GM18505 (cell line): ENCODE measurements around the gene AARS2.
A peak's percentile ranks its signal among the peaks of the same experiment; 100 is the strongest.

Experiments used
- ATAC-seq: cut with Tn5 transposase; IDR thresholded peaks from one replicate; pipeline ENCODE4 v1.9.1; 2021; ENCODE audit not compliant: unreplicated experiment
- POLR2A ChIP-seq: IDR thresholded peaks from 4 replicates; pipeline ENCODE4 v1.6.1; 2011; ENCODE audit warnings: borderline replicate concordance; ENCODE audit not compliant: insufficient read depth, insufficient read length; ENCODE audit errors: extremely low read depth

The AARS2 gene

DNA sequence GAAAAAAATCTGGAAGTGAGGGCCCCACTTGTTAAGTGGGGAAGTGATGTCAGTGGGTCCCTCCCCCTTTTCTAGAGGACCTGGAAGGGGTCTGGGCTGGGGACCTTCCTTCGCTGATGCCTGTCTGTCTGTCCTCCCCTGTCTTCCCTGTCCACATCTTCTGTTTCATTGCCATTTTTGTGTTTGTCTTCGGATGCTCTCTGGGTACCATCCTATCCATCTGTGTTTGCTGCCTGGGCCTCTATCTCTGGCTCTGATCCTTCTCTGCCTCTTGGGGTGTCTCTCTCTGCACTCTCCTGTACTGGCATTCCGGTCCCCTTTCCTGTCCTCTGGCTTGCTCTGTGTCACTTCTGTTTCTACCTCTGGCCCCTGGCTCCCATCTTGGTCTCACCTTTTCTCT is 40.6 kb downstream of the AARS2 start:
- TF ChIP-seq POLR2A: no peak
- no peak for ATAC-seq

DNA sequence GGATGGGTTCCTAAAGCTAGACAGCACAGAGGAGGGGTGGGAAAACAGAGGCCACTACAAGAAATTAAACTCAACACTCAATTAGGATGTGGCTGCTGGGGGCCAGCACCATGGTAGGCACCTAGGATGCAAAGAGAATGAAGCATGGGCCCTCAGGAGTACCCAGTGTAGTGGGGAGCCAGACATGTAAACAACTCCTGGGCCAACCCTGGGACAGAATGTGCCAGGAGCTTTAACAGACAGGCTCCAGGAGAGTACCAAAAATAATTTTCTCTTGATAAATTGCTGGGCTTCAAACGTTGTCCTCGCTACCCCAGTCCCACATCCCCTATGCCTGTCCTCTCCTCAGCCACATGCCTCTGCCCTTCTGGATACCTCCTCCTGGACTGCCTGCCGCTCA is 41.2 kb downstream of the AARS2 start:
- ATAC-seq: no peak
- no peak for TF ChIP-seq POLR2A

DNA sequence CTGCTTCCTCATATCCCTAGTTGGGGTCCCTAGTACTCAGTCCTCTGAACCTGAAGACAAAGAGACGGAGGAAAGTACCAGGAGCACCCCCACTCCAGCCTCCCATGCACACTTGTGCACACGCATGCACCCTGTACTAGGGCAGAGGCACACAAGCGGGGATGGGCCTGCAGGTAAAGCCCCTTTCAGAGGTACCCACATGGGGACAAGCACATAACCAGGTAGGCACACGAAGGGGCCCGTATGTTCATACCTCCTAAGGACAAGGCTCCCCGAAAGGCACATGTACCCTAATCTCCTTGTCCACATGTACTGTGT is 41.8 kb downstream of the AARS2 start:
- TF ChIP-seq POLR2A: no peak
- no peak for ATAC-seq

DNA sequence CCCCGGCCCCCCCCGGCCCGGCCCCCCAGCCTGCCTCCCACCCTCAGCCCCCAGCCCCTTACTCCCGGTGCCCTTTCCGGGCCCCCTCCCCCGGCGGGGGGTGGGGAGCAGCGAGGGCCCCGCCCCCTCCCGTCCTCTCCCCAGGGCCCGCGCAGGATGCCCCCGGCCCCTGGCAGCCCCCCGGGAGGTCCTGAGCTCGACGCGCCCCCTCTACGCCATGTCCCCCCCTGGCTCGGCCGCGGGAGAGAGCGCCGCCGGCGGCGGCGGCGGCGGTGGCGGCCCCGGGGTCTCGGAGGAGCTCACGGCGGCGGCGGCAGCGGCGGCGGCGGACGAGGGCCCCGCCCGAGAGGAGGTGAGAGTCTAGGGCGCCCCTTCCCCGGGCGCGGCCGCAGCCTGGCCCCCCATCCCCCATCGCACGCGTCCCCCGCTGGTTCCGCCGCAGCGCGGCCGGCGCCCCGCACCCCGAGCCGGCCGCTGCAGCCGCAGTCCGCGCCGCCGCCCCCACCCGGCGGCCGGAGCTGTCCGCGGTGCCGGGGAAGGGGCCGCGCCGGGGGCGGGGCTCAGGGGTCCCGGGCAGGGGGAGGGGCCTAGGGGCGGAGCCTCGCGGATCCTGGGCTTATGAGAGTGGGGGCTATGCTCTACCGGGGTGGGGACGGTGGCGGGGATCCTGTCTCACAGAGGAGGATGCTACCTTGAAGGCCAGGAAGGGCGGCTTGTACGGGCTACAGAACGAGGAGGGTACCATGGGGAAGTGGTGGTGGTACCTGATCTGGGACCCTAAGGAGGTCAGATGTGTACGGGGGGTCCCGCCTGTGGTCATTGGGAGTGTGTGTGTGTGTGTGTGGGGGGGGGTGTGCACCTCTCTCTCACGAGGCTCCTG is 42.4 kb downstream of the AARS2 start:
- no peak for TF ChIP-seq POLR2A
- no peak for ATAC-seq

DNA sequence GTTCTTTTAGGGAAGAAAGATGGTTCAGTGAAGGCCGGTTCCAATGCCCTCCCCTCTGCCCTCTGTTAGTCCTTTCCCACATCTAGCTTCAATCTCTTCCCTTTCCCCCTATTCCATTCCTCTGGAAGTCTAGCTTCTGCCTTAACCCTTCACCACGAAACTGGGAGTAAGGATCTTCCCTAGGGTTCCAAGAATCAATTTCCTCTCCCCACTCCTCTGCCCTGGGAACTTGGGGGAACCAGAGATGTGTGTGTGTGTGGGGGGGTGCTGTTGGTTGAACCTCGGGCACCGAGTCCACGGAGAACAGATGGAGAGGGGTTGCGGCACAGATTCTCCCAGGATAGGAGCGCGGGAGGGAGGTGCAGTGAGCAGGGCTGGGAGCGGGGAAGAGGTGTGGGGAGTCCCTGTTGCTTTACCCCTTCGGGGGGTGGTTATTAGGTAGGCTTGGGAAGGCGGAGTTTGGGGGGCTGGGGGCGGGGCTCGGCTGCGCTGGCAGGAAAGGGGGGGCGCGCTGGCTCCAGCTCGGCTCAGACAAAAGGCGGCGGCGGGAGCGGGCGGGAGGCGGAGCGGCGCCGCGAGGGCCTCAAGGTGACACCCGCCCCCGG is 43.1 kb downstream of the AARS2 start, which contains the start of gene TMEM151B:
TMEM151B (plus strand) TSS at position 530 of the 605 bp plus-strand sequence. CDS start 293 bp downstream, outside the sequence.
- no peak for ATAC-seq
- no peak for TF ChIP-seq POLR2A

DNA sequence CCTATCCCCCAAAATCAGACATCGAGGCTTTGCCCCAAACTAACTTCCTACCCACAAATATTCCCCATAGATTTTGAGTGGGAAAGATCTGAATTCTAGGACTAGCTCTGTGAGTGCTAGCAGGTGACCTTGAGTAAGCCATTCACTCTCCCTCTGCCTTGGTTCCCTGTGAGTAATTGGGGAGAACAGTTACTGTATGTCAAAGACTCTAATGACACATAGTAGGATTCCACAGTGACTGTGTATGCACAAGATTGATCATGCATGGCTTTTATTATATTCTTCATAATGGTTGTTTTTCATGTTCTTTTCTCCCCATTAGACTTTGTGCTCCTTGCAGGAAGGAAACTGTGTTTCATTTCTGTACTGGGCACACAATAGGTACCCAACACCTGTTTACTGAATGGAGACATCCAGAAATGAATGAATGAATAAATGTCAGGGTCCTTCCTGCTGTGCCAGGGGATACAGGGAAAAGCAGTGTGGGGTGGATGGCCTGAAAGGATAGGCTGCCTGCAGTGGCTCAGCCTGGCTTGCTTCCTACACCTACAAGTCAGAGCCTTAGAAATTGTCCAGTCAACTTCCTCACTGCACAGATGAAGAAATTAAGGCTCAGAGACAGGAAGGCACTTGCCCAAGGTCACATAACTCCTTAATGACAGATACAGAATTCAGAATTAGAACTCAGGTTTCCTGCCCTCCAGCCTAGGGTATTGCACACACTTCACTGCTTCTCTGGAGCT is 43.8 kb downstream of the AARS2 start:
- no peak for TF ChIP-seq POLR2A
- ATAC-seq: no peak

DNA sequence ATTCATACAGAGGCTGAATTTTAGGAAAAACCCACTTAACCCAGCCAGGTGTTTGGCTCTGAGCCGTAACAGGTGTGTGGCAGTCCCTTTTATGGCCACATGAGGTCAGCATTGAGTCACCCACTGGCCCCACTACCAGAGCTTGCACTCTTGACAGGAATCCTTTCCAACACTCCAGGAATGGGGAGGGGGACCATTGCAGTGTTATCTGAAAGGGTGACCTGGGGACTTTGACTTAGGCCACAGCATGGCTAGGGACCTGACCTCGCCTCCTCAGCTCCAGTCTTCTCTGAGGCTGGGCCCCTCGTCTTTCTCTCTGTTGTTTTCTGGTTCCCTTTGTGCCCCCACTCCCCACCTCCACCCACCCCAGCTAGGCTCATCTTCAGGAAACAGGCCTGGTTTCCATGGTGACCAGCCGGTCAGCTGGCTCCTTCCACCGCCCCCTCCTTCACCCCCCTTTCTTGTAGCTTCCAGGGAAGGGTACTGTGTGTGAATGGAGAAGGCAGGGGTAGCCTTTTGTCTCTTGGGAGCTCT is 45.0 kb downstream of the AARS2 start:
- no peak for TF ChIP-seq POLR2A
- no peak for ATAC-seq

DNA sequence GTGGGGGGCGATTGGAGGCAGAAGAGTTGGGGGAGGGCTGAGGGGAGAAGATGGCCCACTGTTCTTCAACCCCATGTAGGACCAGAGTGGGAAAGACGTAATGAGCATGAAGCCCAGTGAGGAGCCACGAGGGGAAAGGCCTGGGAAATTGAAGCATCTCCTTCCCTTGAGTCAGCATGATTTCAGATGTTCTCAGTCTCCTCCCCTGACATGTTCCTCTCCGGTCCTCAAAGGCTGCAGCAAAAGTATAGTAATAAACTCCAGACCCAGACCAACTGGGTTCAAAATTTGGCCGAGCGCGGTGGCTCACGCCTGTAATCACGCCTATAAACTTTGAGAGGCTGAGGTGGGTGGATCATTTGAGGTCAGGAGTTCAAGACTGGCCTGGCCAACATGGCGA is 45.9 kb downstream of the AARS2 start:
- ATAC-seq: no peak

DNA sequence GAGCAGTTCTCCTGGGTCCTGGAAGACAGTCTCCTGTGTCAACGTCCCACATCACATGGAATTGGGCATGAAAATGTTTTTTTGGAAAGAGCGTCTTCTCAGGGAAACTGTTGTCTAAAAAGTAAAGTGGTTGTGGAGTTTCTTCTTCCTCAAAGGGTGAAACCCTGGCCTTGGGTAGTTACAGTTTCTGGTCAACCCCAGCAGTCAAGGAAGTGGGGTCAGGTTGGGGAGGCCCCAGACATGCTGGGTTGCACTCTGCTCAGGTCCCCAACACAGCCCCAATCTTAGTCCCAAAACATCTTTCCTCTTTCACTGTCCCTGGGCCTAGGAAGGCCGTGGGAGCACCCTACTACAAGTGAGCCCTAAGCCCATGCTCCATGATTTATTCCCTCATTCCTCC is 46.8 kb downstream of the AARS2 start:
- no peak for ATAC-seq
- no peak for TF ChIP-seq POLR2A

More for the DNA sequence above, 45.9 kb downstream of the AARS2 start:
- no peak for TF ChIP-seq POLR2A

DNA sequence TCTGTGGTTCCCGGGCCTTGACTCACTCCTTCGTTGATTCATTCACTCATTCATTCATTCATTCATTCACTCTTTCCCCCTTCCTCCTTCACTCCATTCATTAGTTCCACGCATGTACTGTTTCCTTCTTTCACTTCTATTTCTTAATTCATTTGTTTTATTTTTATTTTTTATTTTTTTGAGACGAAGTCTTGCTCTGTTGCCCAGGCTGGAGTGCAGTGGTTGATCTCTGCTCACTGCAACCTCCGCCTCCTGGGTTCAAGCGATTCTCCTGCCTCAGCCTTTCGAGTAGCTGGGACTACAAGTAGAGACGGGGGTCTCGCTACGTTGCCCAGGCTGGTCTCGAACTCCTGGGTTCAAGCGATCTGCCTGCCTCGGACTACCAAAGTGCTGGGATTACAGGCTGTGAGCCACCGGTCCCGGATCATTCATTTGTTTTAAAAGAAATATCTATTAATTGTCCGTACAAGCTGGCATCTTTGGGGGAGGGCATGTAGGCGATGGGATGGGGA is 47.4 kb downstream of the AARS2 start:
- no peak for TF ChIP-seq POLR2A
- ATAC-seq: no peak

DNA sequence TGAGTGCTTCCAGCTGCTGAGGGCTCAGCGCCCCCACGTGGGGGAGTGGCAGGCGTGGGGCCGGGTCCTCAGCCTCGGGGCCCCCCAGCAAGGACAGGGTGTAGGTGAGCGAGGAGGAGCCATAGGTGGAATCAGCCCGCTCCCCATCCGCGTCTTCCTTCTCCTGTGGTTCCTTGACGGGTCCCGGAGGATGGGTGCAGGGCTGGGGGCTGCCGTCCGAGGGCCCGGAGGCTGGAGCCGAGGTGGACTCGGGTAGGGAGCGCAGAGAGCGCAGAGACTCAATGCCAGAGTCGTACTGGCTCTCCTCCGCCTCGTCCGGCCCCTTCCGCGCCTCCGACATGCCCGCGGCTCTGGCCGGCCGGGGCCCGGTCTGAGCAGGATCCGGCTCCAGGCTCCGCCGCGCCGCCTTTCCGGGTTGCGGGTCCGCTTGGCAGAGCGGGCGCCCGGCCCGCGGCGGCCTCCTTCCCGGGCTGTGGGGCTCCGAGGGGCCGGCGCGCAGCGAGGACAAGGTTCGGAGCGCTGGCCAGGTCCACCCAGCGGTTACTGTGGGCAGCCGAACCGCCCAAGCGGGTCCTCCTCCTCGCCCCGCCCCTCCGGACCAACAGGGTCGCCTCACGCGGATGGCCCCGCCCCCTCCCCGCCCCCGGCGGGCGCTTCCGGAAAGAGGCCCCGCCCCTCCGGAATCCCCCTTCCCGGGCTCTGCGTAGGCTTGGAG is 48.0 kb downstream of the AARS2 start, which contains the start of gene NFKBIE:
NFKBIE (minus strand) TSS at position 545 of the 715 bp plus-strand sequence; CDS start at position 340, 205 bp downstream.
- ATAC-seq: peak; percentile 41
- TF ChIP-seq POLR2A: peak; percentile 80

DNA sequence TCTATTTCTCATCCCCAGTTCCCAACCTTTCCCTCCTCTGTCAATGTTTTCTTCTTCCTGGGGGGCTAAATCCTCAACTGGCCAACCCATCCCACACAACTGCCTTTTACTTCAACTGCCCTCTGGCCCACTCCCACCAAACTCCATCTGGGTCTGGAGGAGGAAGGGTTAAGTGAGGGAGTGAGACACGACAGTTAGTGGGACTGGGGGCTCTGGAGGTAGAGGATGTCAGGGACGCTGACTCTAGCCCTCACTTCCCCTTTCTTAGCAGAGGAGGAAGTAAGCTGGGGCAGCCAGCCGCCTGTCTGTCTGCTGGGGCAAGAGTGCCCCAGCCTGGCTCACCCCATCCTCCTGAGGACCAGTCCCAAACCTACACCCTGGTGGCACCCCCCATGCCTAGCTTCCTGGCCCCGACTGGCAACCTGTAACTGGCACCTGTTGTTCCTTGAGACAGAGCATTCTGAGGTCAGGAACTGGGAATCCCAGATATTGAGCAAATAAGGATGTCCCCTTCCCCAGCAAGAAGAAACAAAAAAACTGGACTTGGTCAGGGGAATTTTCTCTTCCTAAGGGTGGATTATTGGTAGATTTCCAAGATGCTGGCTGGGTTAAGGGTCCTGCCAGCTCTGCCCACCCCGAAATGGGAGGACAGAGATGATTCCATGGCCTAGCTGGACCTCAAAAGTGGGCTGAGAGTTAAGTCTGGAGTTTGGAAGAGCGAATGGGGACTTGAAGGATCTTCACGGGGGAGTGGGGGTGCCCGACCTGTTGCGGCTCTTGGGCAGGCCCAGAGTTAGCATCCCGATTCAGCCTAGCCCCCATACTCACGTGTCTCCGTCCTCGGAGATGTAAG is 48.8 kb downstream of the AARS2 start:
- peak; percentile 22 for ATAC-seq
- TF ChIP-seq POLR2A: peak; percentile 48
